K562 (cell line): ENCODE data around the gene FMOD. TPM values are rescaled to one million over a fixed set of nuclear protein-coding genes. Genes with fewer than 3 reads are reported as not detected.

Experiments
- ATAC-seq: fragments of 200-7000 bp; cut with Tn5 transposase; 3 replicates; pipeline ENCODE4 v1.9.1; 2020; ENCODE audit warnings: moderate library complexity
- BruUV-seq: library from RNA; stranded (reverse); fragments of 400-500 nt; replicated peaks from 2 replicates; lab custom pipeline; 2021; lab: Mats Ljungman, UMichigan
- CTCF ChIA-PET: fragments of 300-600 bp; formaldehyde crosslinking; extraction: SDS; loops from one replicate; lab custom pipeline; 2021; ENCODE audit warnings: low intra/inter-chr PET ratio; lab: Yijun Ruan, JAX
- POLR2A ChIA-PET: fragments of 300-600, 350-650 bp; sonication (Branson Sonifier 250); formaldehyde crosslinking; extraction: SDS; loops from one replicate; lab custom pipeline; 2021; ENCODE audit warnings: antibody characterized with exemption, inconsistent platforms; lab: Yijun Ruan, JAX
- DNase-seq, 4 experiments: peaks; one replicate each; pipeline versions ENCODE4 v3.0.0 to v3.0.0-alpha.2; 2011 to 2018; ENCODE audit warnings: low spot score in 3 of 4, mixed read lengths in 3 of 4; ENCODE audit errors: extremely low read depth in 1 of 4
- FAIRE-seq: peaks from 2 replicates; lab custom pipeline; 2011; peaks lifted over from hg19 to GRCh38; lab: Jason Lieb, UNC
- H2AFZ ChIP-seq: 2 replicates; pipeline ENCODE4 v1.6.0; 2011; ENCODE audit warnings: low read depth, low read length, control low read depth, inconsistent platforms
- H3K27ac ChIP-seq: fragments of 200-600 bp; 3 replicates; pipeline ENCODE4 v1.8.0; 2011; ENCODE audit warnings: low read depth, mild to moderate bottlenecking, control low read depth, inconsistent platforms, low read length, moderate library complexity, mixed read lengths; ENCODE audit errors: extremely low read depth
- H3K27me3 ChIP-seq, 2 experiments: fragments of 300-600 bp in 1 of 2; 2 replicates in 1 of 2; 3 replicates in 1 of 2; pipeline versions ENCODE4 v1.6.0 to v1.8.0; 2011; ENCODE audit warnings: inconsistent platforms in 2 of 2, low read length in 2 of 2, mild to moderate bottlenecking in 1 of 2, mixed read lengths in 1 of 2, moderate library complexity in 1 of 2; ENCODE audit not compliant: control insufficient read depth in 2 of 2, insufficient read depth in 2 of 2
- H3K36me3 ChIP-seq: fragments of 300-600 bp; 3 replicates; pipeline ENCODE4 v1.8.0; 2011; ENCODE audit warnings: mild to moderate bottlenecking, low read length, inconsistent platforms; ENCODE audit not compliant: control insufficient read depth, insufficient read depth
- H3K4me1 ChIP-seq, 2 experiments: fragments of 200-600 bp in 1 of 2; replicated peaks in 1 of 2; 2 replicates in 1 of 2; 3 replicates in 1 of 2; pipeline versions ENCODE4 v1.5.1 to v1.8.0; 2011; ENCODE audit warnings: inconsistent platforms in 2 of 2, low read length in 2 of 2, mild to moderate bottlenecking in 1 of 2, mixed read lengths in 1 of 2, moderate library complexity in 1 of 2; ENCODE audit not compliant: control insufficient read depth in 2 of 2, insufficient read depth in 2 of 2
- H3K4me2 ChIP-seq: 2 replicates; pipeline ENCODE4 v1.6.1; 2011; ENCODE audit warnings: low read length, control low read depth, inconsistent platforms, mixed read lengths; ENCODE audit not compliant: insufficient read depth
- H3K4me3 ChIP-seq: fragments of 200-600 bp; sonication (generic), shearing (Covaris generic); 2 replicates; pipeline ENCODE4 v1.5.1; 2016; ENCODE audit warnings: control low read depth, inconsistent platforms
- H3K79me2 ChIP-seq: fragments of 200-600 bp; 3 replicates; pipeline ENCODE4 v1.8.0; 2011; ENCODE audit warnings: low read length, inconsistent platforms; ENCODE audit not compliant: control insufficient read depth, insufficient read depth
- H3K9ac ChIP-seq, 2 experiments: 2 replicates each; pipeline versions ENCODE4 v1.6.0 to v1.6.1; 2011; ENCODE audit warnings: low read depth in 2 of 2, low read length in 2 of 2, control low read depth in 1 of 2, inconsistent platforms in 1 of 2, mild to moderate bottlenecking in 1 of 2, mixed read lengths in 1 of 2; ENCODE audit not compliant: insufficient read depth in 1 of 2
- H3K9me1 ChIP-seq: one replicate; pipeline ENCODE4 v1.6.0; 2011; ENCODE audit warnings: inconsistent platforms, mild to moderate bottlenecking, low read length, moderate library complexity; ENCODE audit not compliant: control insufficient read depth, insufficient read depth
- H3K9me3 ChIP-seq: replicated peaks from 2 replicates; pipeline ENCODE4 v1.5.1; 2011; ENCODE audit warnings: low read depth, low read length, inconsistent platforms; ENCODE audit not compliant: control insufficient read depth, insufficient read depth
- H4K20me1 ChIP-seq: replicated peaks from 2 replicates; pipeline ENCODE4 v1.6.1; 2011; ENCODE audit warnings: low read length, inconsistent platforms, mixed read lengths; ENCODE audit not compliant: control insufficient read depth, insufficient read depth
- CCAR2 ChIP-seq: fragments of 200-400 bp; formaldehyde crosslinking; IDR thresholded peaks from 2 replicates; pipeline ENCODE4 v1.6.1; 2017; ENCODE audit warnings: mild to moderate bottlenecking, low read depth, low read length
- KDM2B ChIP-seq: fragments of 250-450 bp; sonication (Bioruptor Pico); IDR thresholded peaks from 2 replicates; pipeline ENCODE4 v1.8.0; 2021; ENCODE audit warnings: mild to moderate bottlenecking, moderate library complexity
- POLR2B ChIP-seq: fragments of 450-650 bp; IDR thresholded peaks from 2 replicates; pipeline ENCODE4 v1.6.1; 2018; ENCODE audit warnings: low read depth; ENCODE audit not compliant: partially characterized antibody
- WGBS: fragments of 100-300 bp; shearing (Covaris generic); methylation state at CpG from one replicate; pipeline ENCODE4 v1.1.6; 2016; ENCODE audit warnings: low coverage, mixed read lengths; ENCODE audit not compliant: insufficient coverage; ENCODE audit errors: missing lambda C conversion rate; 5-methylcytosine and 5-hydroxymethylcytosine counted together
- in situ Hi-C: fragments of 300-500 bp; cut with MboI; formaldehyde crosslinking; loops from 4 replicates; pipeline ENCODE4 v1.15.0; 2018; ENCODE audit warnings: inconsistent platforms, mixed read lengths
- intact Hi-C: fragments of 100-400 bp; cut with micrococcal nuclease; formaldehyde crosslinking; loops from 2 replicates; pipeline ENCODE4 v1.14.2; 2022
- polyA plus RNA-seq, 8 experiments: library from polyadenylated mRNA; depleted of rRNA in 4 of 8; stranded (reverse) in 5 of 8; unstranded in 3 of 8; fragments of >200 nt; fragmentation: Nextera tagmentation in 2 of 8; fragmentation: Illumina TruSeq in 1 of 8; extraction: Ambion mirVana in 2 of 8; extraction: Trizol in 1 of 8; gene quantifications; 2 replicates each; pipeline versions ENCODE4 v1.2.1 to v1.2.3, GENCODE V29; 2011 to 2014; ENCODE audit warnings: inconsistent platforms in 1 of 8, missing spikeins in 1 of 8
- total RNA-seq, 7 experiments: library from RNA; depleted of rRNA in 6 of 7; stranded (reverse); fragments of >200 nt in 6 of 7; fragmentation: Illumina TruSeq in 2 of 7; extraction: Trizol in 2 of 7; gene quantifications; 2 replicates each; pipeline versions ENCODE4 v1.2.1 to v1.2.3, GENCODE V29; 2011 to 2021; ENCODE audit warnings: low replicate concordance in 1 of 7
- TF ChIP-seq, protein P1 (sequence below), 2 experiments: fragments of 450-650 bp in 1 of 2; sonication (generic) in 1 of 2; formaldehyde crosslinking in 1 of 2; IDR thresholded peaks in 1 of 2; conservative IDR thresholded peaks in 1 of 2; 2 replicates each; pipeline versions ENCODE4 v1.6.1 to v1.8.1; 2016 to 2023; ENCODE audit warnings: mild to moderate bottlenecking in 2 of 2, moderate library complexity in 2 of 2, inconsistent platforms in 1 of 2, missing genetic modification reagents in 1 of 2
- TF ChIP-seq, protein P2 (sequence below): sonication (generic); formaldehyde crosslinking; IDR thresholded peaks from 2 replicates; pipeline ENCODE4 v1.8.0; 2023; ENCODE audit warnings: mild to moderate bottlenecking, missing genetic modification reagents
- TF ChIP-seq, protein P3 (sequence below), 2 experiments: fragments of 450-650 bp in 1 of 2; IDR thresholded peaks; 2 replicates each; pipeline ENCODE4 v1.6.1; 2011 to 2017; ENCODE audit warnings: low read depth in 2 of 2, antibody characterized with exemption in 1 of 2, borderline replicate concordance in 1 of 2, low read length in 1 of 2, mild to moderate bottlenecking in 1 of 2, mixed read lengths in 1 of 2; ENCODE audit not compliant: control insufficient read depth in 1 of 2

FMOD gene
- total and polyA plus RNA-seq, 9 of the 15 experiments (the other 6 are each of a cell fraction or from before 2014, with no cell fraction given), result 0.03 to 0.13 (median 0.03) TPM; not detected in 6

DNA sequence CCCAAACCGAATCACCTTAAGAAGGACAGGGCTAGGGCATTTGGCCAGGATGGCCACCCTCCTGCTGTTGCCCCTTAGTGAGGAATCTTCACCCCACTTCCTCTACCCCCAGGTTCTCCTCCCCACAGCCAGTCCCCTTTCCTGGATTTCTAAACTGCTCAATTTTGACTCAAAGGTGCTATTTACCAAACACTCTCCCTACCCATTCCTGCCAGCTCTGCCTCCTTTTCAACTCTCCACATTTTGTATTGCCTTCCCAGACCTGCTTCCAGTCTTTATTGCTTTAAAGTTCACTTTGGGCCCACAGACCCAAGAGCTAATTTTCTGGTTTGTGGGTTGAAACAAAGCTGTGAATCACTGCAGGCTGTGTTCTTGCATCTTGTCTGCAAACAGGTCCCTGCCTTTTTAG is 42.0 kb downstream of the FMOD start:
- no peak for ATAC-seq
- CTCF ChIA-PET, result no interaction called here

More for the DNA sequence above, 42.0 kb downstream of the FMOD start:
- 0 out of 2 replicates have a peak overlapping the region, but pooled peaks have one; percentile 28 for H3K4me2 ChIP-seq
- no peaks in the 10 kb centered on the region for H3K9me3 ChIP-seq
- peaks cover 50 to 57% of the 10 kb centered on the region in 2 experiments for H3K4me1 ChIP-seq
- no peaks in the 10 kb centered on the region for H3K9me1 ChIP-seq
- BruUV-seq, result no TSS peak
- intact Hi-C loops, result no loop called here
- H4K20me1 ChIP-seq, result peaks cover 32% of the 10 kb centered on the region
- H3K4me3 ChIP-seq, result no peak overlapping the region
- in situ Hi-C loops, result no loop called here
- TF ChIP-seq KDM2B (no peak), CCAR2 (no peak), POLR2B (peak; percentile 25)
- TF ChIP-seq, protein P1, sequence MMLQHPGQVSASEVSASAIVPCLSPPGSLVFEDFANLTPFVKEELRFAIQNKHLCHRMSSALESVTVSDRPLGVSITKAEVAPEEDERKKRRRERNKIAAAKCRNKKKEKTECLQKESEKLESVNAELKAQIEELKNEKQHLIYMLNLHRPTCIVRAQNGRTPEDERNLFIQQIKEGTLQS (IDR thresholded peaks at IDR 0.05), result no peak
- TF ChIP-seq, protein P1 (CRISPR knock-in tag; conservative IDR thresholded peaks at IDR 0.05), result peak; percentile 27; the same call in 1 of the 2 replicates
- TF ChIP-seq, protein P2, sequence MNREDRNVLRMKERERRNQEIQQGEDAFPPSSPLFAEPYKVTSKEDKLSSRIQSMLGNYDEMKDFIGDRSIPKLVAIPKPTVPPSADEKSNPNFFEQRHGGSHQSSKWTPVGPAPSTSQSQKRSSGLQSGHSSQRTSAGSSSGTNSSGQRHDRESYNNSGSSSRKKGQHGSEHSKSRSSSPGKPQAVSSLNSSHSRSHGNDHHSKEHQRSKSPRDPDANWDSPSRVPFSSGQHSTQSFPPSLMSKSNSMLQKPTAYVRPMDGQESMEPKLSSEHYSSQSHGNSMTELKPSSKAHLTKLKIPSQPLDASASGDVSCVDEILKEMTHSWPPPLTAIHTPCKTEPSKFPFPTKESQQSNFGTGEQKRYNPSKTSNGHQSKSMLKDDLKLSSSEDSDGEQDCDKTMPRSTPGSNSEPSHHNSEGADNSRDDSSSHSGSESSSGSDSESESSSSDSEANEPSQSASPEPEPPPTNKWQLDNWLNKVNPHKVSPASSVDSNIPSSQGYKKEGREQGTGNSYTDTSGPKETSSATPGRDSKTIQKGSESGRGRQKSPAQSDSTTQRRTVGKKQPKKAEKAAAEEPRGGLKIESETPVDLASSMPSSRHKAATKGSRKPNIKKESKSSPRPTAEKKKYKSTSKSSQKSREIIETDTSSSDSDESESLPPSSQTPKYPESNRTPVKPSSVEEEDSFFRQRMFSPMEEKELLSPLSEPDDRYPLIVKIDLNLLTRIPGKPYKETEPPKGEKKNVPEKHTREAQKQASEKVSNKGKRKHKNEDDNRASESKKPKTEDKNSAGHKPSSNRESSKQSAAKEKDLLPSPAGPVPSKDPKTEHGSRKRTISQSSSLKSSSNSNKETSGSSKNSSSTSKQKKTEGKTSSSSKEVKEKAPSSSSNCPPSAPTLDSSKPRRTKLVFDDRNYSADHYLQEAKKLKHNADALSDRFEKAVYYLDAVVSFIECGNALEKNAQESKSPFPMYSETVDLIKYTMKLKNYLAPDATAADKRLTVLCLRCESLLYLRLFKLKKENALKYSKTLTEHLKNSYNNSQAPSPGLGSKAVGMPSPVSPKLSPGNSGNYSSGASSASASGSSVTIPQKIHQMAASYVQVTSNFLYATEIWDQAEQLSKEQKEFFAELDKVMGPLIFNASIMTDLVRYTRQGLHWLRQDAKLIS (CRISPR knock-in tag), result 0 out of 2 replicates have a peak, but pooled peaks have one; percentile 8
- TF ChIP-seq, protein P3, sequence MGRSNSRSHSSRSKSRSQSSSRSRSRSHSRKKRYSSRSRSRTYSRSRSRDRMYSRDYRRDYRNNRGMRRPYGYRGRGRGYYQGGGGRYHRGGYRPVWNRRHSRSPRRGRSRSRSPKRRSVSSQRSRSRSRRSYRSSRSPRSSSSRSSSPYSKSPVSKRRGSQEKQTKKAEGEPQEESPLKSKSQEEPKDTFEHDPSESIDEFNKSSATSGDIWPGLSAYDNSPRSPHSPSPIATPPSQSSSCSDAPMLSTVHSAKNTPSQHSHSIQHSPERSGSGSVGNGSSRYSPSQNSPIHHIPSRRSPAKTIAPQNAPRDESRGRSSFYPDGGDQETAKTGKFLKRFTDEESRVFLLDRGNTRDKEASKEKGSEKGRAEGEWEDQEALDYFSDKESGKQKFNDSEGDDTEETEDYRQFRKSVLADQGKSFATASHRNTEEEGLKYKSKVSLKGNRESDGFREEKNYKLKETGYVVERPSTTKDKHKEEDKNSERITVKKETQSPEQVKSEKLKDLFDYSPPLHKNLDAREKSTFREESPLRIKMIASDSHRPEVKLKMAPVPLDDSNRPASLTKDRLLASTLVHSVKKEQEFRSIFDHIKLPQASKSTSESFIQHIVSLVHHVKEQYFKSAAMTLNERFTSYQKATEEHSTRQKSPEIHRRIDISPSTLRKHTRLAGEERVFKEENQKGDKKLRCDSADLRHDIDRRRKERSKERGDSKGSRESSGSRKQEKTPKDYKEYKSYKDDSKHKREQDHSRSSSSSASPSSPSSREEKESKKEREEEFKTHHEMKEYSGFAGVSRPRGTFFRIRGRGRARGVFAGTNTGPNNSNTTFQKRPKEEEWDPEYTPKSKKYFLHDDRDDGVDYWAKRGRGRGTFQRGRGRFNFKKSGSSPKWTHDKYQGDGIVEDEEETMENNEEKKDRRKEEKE (IDR thresholded peaks at IDR 0.05; ENCODE audit: borderline replicate concordance in 1 of 2, control insufficient read depth in 1 of 2, low read depth in 2 of 2, low read length in 1 of 2), result 0 out of 4 replicates have a peak, but pooled peaks of 1 of the 2 experiments have one; percentile 35
- TF ChIP-seq, all 486 proteins: peak for 4
- DNase-seq (no peak), FAIRE-seq (no peak)
- Histone ChIP-seq H3K79me2 (peaks cover 26% of the 10 kb centered on the region; the same call in 2 of the 3 replicates), H3K27me3 (no peaks in the 10 kb centered on the region), H3K36me3 (peaks cover 11% of the 10 kb centered on the region), H2AFZ (no peak overlapping the region), H3K27ac (no peak overlapping the region), H3K9ac (no peak overlapping the region)
- WGBS, result 22% methylated on average over 1 of the region's 1 CpG
- POLR2A ChIA-PET, result interaction anchor here (0.6 to 9.3 kb wide), 12 partner anchors 8 to 302 kb away, joined by 3 to 117 read pairs (median 5); partner anchors contain the start of gene TMEM183A
